NCI-H345 treated with DMSO at 0.1 percent for 48 hours (cell line): ENCODE measurements around the gene MELTF.
A peak's percentile ranks its signal among the peaks of the same experiment; 100 is the strongest.

ENCODE experiments used
- DNase-seq: peaks from one replicate; lab custom pipeline; 2025; ENCODE audit not compliant: unreplicated experiment; lab: John Stamatoyannopoulos, UW

Gene MELTF

GRCh38 chr3:196995027-196995426, 34.6 kb downstream of the MELTF start:
- no peak for DNase-seq

- DNase-seq = no peak
Measured at GRCh38 chr3:196994056-196994455, 35.6 kb downstream of the MELTF start.

GRCh38 chr3:196992461-196993065, 37.1 kb downstream of the MELTF start:
- no peak for DNase-seq

GRCh38 chr3:196991581-196992460, 37.8 kb downstream of the MELTF start:
- DNase-seq = no peak

GRCh38 chr3:196990601-196991007, 39.0 kb downstream of the MELTF start:
- DNase-seq = no peak

- peak; percentile 89 for DNase-seq
Measured at GRCh38 chr3:196989721-196990262, 39.8 kb downstream of the MELTF start.

- no peak for DNase-seq
Measured at GRCh38 chr3:196988241-196989029, 41.2 kb downstream of the MELTF start.

GRCh38 chr3:196987022-196987421, 42.6 kb downstream of the MELTF start:
- no peak for DNase-seq

GRCh38 chr3:196985954-196986885, 43.4 kb downstream of the MELTF start:
- no peak for DNase-seq

GRCh38 chr3:196985298-196985697, 44.3 kb downstream of the MELTF start:
- no peak for DNase-seq

GRCh38 chr3:196983186-196983585, 46.4 kb downstream of the MELTF start:
- DNase-seq = no peak

- no peak for DNase-seq
Measured at GRCh38 chr3:196981657-196982056, 48.0 kb downstream of the MELTF start.

- DNase-seq = no peak
Measured at GRCh38 chr3:196979545-196979944, 50.1 kb downstream of the MELTF start.

GRCh38 chr3:196976941-196977340, 52.7 kb downstream of the MELTF start:
- DNase-seq = no peak

GRCh38 chr3:196975349-196975748, 54.3 kb downstream of the MELTF start:
- DNase-seq = no peak

- DNase-seq = no peak
Measured at GRCh38 chr3:196974661-196975060, 55.0 kb downstream of the MELTF start.

GRCh38 chr3:196971094-196971698, 58.4 kb downstream of the MELTF start:
- DNase-seq = no peak

GRCh38 chr3:196970547-196971093, 59.0 kb downstream of the MELTF start:
- DNase-seq = no peak

GRCh38 chr3:196969660-196970546, 59.7 kb downstream of the MELTF start:
- peak; percentile 41 for DNase-seq
